Epithelial cell of proximal tubule (primary cell): ENCODE data around the gene WARS2. TPM values are rescaled to one million over a fixed set of nuclear protein-coding genes. Genes with fewer than 3 reads are reported as not detected.

ENCODE experiments used
- DNase-seq: peaks from one replicate; pipeline ENCODE4 v3.0.0-alpha.2; 2011; ENCODE audit warnings: low read depth
- H3K4me3 ChIP-seq: 2 replicates; pipeline ENCODE4 v1.5.1; 2011; ENCODE audit warnings: low read depth, mild to moderate bottlenecking, low read length
- total RNA-seq: library from RNA; depleted of rRNA; stranded (reverse); fragments of >200 nt; gene quantifications from 2 replicates; pipeline ENCODE4 v1.2.3, GENCODE V29; 2015
- TF ChIP-seq, protein P1 (sequence below): conservative IDR thresholded peaks from 2 replicates; pipeline ENCODE4 v1.5.1; 2012; ENCODE audit warnings: low read depth, mild to moderate bottlenecking, low read length

The WARS2 gene
- total RNA-seq, 1 donor from 2014 or later: 14.8 TPM

GRCh38 chr1:119053917-119054316 lies 86.5 kb downstream of the WARS2 start:
- TF ChIP-seq, protein P1, sequence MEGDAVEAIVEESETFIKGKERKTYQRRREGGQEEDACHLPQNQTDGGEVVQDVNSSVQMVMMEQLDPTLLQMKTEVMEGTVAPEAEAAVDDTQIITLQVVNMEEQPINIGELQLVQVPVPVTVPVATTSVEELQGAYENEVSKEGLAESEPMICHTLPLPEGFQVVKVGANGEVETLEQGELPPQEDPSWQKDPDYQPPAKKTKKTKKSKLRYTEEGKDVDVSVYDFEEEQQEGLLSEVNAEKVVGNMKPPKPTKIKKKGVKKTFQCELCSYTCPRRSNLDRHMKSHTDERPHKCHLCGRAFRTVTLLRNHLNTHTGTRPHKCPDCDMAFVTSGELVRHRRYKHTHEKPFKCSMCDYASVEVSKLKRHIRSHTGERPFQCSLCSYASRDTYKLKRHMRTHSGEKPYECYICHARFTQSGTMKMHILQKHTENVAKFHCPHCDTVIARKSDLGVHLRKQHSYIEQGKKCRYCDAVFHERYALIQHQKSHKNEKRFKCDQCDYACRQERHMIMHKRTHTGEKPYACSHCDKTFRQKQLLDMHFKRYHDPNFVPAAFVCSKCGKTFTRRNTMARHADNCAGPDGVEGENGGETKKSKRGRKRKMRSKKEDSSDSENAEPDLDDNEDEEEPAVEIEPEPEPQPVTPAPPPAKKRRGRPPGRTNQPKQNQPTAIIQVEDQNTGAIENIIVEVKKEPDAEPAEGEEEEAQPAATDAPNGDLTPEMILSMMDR: no peak
- DNase-seq: no peak
- no peak overlapping the region for H3K4me3 ChIP-seq

GRCh38 chr1:119052267-119052666 lies 88.2 kb downstream of the WARS2 start:
- no peak for DNase-seq
- TF ChIP-seq, protein P1: no peak
- H3K4me3 ChIP-seq: no peak overlapping the region

DNA sequence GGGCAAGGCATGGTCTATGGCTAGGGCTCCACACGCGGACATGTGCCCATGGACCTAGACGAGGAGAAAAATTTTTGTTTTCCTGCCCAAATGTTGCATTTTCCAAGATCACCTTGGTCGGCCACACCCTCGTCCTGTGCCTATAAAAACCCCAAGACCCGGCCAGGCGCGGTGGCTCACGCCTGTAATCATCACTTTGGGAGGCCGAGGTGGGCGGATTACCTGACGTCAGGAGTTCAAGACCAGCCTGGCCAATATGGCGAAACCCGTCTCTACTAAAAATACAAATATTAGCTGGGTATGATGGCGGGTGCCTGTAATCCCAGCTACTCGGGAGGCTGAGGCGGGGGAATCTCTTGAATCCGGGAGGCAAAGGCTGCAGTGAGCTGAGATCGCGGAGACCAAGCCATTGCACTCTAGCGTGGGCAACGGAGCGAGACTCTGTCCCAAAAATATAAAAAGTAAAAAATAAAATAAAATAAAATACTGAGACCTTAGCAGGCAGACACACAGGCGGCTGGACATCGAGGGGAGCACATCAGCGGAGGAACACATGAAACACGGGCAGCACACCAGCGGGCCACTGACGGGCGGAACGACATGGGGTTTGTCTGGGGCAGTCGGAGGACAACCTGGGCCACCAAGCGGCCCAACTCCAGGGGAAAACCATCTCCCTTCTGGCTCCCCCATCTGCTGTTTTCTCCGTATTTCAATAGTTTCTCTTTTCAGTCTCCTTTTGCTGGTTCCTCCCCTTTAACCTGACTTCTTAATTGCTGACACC lies 91.6 kb downstream of the WARS2 start:
- no peak for DNase-seq

DNA sequence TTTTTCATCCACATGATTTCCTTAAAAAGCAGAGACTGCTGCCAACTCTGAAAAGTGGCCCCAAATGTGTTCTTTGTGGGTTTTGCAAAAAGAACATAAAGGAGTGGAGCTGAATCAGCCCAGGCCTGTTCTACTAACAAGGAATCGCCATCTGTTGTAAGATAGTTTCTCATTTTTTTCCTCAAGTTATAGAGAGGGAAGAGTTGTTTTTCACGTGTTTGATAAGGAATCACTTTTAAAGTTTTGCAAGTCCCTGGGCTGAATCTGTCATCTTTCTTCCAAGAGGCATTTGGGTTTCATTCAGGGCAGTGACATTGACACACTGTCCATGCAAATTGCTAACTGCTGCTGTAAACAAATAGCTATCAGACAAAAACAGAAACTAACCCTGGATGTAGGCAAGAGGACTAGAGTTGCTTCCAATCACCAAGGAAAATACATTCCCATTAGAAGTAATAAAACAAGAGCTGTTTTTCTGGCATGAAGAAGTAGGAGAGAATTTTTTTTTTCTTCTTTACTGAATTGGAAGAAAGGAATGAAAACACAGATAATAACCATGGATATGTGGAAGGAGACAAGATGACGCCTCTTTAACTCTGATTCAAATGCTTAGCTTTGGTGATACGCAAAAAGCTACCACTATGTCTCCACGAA lies 93.5 kb downstream of the WARS2 start:
- TF ChIP-seq, protein P1: no peak
- DNase-seq: no peak
- H3K4me3 ChIP-seq: no peak overlapping the region

More for the DNA sequence above, 91.6 kb downstream of the WARS2 start:
- TF ChIP-seq, protein P1: no peak
- H3K4me3 ChIP-seq: no peak overlapping the region

- TF ChIP-seq, protein P1: no peak
- H3K4me3 ChIP-seq: no peak overlapping the region
- DNase-seq: no peak
Measured at GRCh38 chr1:119046429-119046784, 94.0 kb downstream of the WARS2 start.

GRCh38 chr1:119045096-119045746 lies 95.2 kb downstream of the WARS2 start:
- H3K4me3 ChIP-seq: no peak overlapping the region
- DNase-seq: peak; percentile 50
- TF ChIP-seq, protein P1: no peak
